Breast epithelium (tissue), 3 donors: ENCODE data around the gene ULK1.
A peak's percentile ranks its signal among the peaks of the same experiment; 100 is the strongest.

Experiments used
- CTCF ChIP-seq, 3 donors: fragments of 450-650 bp; IDR thresholded peaks; one replicate each; pipeline ENCODE4 v1.5.1; 2016 to 2017; ENCODE audit warnings: antibody characterized with exemption in 3 of 3, mild to moderate bottlenecking in 3 of 3, moderate library complexity in 3 of 3
- POLR2A ChIP-seq: fragments of 450-650 bp; IDR thresholded peaks from one replicate; pipeline ENCODE4 v1.6.1; 2016; ENCODE audit warnings: antibody characterized with exemption, mild to moderate bottlenecking, moderate library complexity
- POLR2AphosphoS5 ChIP-seq, 3 donors: sonication (generic); formaldehyde crosslinking; IDR thresholded peaks; one replicate each; pipeline ENCODE4 v1.6.1; 2017; ENCODE audit warnings: antibody characterized with exemption in 3 of 3

DNA sequence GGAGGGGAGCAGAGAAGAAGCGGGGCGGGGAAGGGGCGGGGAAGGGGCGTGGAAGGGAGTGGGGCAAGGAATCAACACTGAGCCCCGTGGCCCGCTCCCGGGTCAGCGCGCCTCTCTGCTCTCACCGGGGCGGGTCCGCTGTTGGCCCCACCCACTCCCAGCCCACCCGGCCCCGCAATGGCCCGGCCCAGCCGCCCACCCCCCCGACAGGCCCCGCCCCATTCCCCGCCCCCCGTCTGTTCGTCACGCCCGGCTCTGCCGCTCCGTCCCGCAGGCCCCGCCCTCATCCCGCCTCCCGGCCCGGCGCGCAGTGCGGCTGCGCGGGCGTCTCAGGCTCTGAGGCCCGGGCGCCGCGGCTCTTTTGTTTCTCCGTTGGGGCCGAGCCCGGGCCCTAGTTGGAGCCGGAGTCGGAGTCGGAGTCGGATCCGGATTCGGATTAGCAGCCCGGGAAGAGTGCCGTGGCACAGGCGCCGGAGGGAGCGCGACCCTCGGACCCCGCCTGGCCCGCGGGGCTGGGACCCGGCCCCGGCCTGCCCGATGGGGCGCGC lies at the start of gene ULK1:
- TF ChIP-seq POLR2AphosphoS5 (IDR thresholded peaks at IDR 0.05) (peak; percentile 59 to 89 (median 68)), CTCF (IDR thresholded peaks at IDR 0.05) (no peak), POLR2A (peak; percentile 60)
